GM23338 (cell line): ENCODE data around the gene UNC45B. TPM values are rescaled to one million over a fixed set of nuclear protein-coding genes. Genes with fewer than 3 reads are reported as not detected.

Experiments used
- ATAC-seq: fragments of 200-7000 bp; cut with Tn5 transposase; 3 replicates; pipeline ENCODE4 v1.9.1; 2020
- DNase-seq: peaks from one replicate; pipeline ENCODE4 v3.0.0-alpha.2; 2015; ENCODE audit warnings: low spot score
- H2AFZ ChIP-seq: fragments of 200-600 bp; sonication (generic); 2 replicates; pipeline ENCODE4 v1.8.0; 2016; ENCODE audit warnings: antibody characterized with exemption, mild to moderate bottlenecking, moderate library complexity
- H3F3A ChIP-seq: fragments of 200-600 bp; sonication (generic); replicated peaks from 2 replicates; pipeline ENCODE4 v1.8.0; 2017; ENCODE audit warnings: antibody characterized with exemption, mixed run types, low read depth
- H3K27ac ChIP-seq: fragments of 200-600 bp; sonication (generic); 2 replicates; pipeline ENCODE4 v1.6.1; 2016; ENCODE audit warnings: low read depth
- H3K27me3 ChIP-seq: fragments of 200-600 bp; sonication (generic); 2 replicates; pipeline ENCODE4 v1.8.0; 2016; ENCODE audit warnings: mild to moderate bottlenecking, mixed run types, moderate library complexity; ENCODE audit not compliant: insufficient read depth
- H3K36me3 ChIP-seq: fragments of 200-600 bp; sonication (generic); 2 replicates; pipeline ENCODE4 v1.8.0; 2016; ENCODE audit warnings: mild to moderate bottlenecking; ENCODE audit not compliant: insufficient read depth
- H3K4me1 ChIP-seq: fragments of 200-600 bp; sonication (generic); 2 replicates; pipeline ENCODE4 v1.8.0; 2016; ENCODE audit warnings: mild to moderate bottlenecking, moderate library complexity; ENCODE audit not compliant: insufficient read depth
- H3K4me2 ChIP-seq: fragments of 200-600 bp; sonication (generic); 2 replicates; pipeline ENCODE4 v1.7.1; 2017; ENCODE audit warnings: mixed run types
- H3K4me3 ChIP-seq: fragments of 200-600 bp; sonication (generic); 2 replicates; pipeline ENCODE4 v1.6.1; 2016; ENCODE audit warnings: mixed run types
- H3K79me2 ChIP-seq: fragments of 200-600 bp; sonication (generic); replicated peaks from 2 replicates; pipeline ENCODE4 v1.8.0; 2017; ENCODE audit warnings: mild to moderate bottlenecking; ENCODE audit not compliant: insufficient read depth
- H3K9me2 ChIP-seq: fragments of 200-600 bp; sonication (generic); 2 replicates; pipeline ENCODE4 v1.8.0; 2017; ENCODE audit not compliant: insufficient read depth
- H4K20me1 ChIP-seq: fragments of 200-600 bp; sonication (generic); replicated peaks from 2 replicates; pipeline ENCODE4 v1.8.0; 2017; ENCODE audit warnings: mild to moderate bottlenecking; ENCODE audit not compliant: insufficient read depth
- H3K27ac Mint-ChIP-seq: 2 replicates; pipeline ENCODE4 v1.8.0; 2020; ENCODE audit warnings: inconsistent platforms, mild to moderate bottlenecking, moderate library complexity, mixed read lengths
- H3K27me3 Mint-ChIP-seq: 3 replicates; pipeline ENCODE4 v1.8.0; 2022; ENCODE audit warnings: low read depth, mild to moderate bottlenecking, moderate library complexity, mixed read lengths, inconsistent platforms; ENCODE audit not compliant: insufficient read depth, poor library complexity
- H3K36me3 Mint-ChIP-seq: 3 replicates; pipeline ENCODE4 v1.8.0; 2021; ENCODE audit warnings: low read depth, mild to moderate bottlenecking, inconsistent platforms, moderate library complexity, mixed read lengths
- H3K4me1 Mint-ChIP-seq: 3 replicates; pipeline ENCODE4 v1.8.0; 2020; ENCODE audit warnings: mild to moderate bottlenecking, inconsistent platforms, mixed read lengths
- H3K4me3 Mint-ChIP-seq: 3 replicates; pipeline ENCODE4 v1.8.0; 2021; ENCODE audit warnings: moderate library complexity, mild to moderate bottlenecking, inconsistent platforms, mixed read lengths
- H3K9me3 Mint-ChIP-seq: 3 replicates; pipeline ENCODE4 v1.8.0; 2020; ENCODE audit warnings: moderate library complexity, mild to moderate bottlenecking, inconsistent platforms, mixed read lengths
- CREB1 ChIP-seq: fragments of 250-450 bp; sonication (Bioruptor Pico); IDR thresholded peaks from 2 replicates; pipeline ENCODE4 v1.5.0; 2020; ENCODE audit warnings: low read depth, mild to moderate bottlenecking, moderate library complexity
- CTCF ChIP-seq, 2 experiments: fragments of 200-600 bp in 1 of 2; sonication (generic) in 1 of 2; conservative IDR thresholded peaks; 2 replicates each; pipeline versions ENCODE4 v1.5.1 to v1.6.1; 2016 to 2017; ENCODE audit warnings: antibody characterized with exemption in 2 of 2, low read depth in 2 of 2, mild to moderate bottlenecking in 2 of 2, moderate library complexity in 1 of 2
- EZH2 ChIP-seq: fragments of 200-600 bp; sonication (generic); IDR thresholded peaks from one replicate; pipeline ENCODE4 v1.8.0; 2017; ENCODE audit warnings: antibody characterized with exemption, mild to moderate bottlenecking, low read depth; ENCODE audit not compliant: unreplicated experiment
- EZH2phosphoT487 ChIP-seq: fragments of 200-600 bp; sonication (generic); IDR thresholded peaks from one replicate; pipeline ENCODE4 v1.8.1; 2018; ENCODE audit warnings: antibody characterized with exemption; ENCODE audit not compliant: unreplicated experiment
- JUNB ChIP-seq: IDR thresholded peaks from one replicate; pipeline ENCODE4 v1.6.1; 2016; ENCODE audit warnings: antibody characterized with exemption; ENCODE audit not compliant: unreplicated experiment
- NANOG ChIP-seq: IDR thresholded peaks from 2 replicates; pipeline ENCODE4 v1.6.1; 2016; ENCODE audit warnings: antibody characterized with exemption, borderline replicate concordance
- POLR2AphosphoS5 ChIP-seq: IDR thresholded peaks from 2 replicates; pipeline ENCODE4 v1.6.1; 2016; ENCODE audit warnings: antibody characterized with exemption, low read depth
- REST ChIP-seq: IDR thresholded peaks from one replicate; pipeline ENCODE4 v1.6.1; 2018; ENCODE audit warnings: antibody characterized with exemption; ENCODE audit not compliant: unreplicated experiment
- STAT1 ChIP-seq: IDR thresholded peaks from one replicate; pipeline ENCODE4 v1.6.1; 2016; ENCODE audit warnings: antibody characterized with exemption; ENCODE audit not compliant: unreplicated experiment
- ZNF114 ChIP-seq: fragments of 250-450 bp; sonication (Bioruptor Pico); IDR thresholded peaks from 2 replicates; pipeline ENCODE4 v1.5.0; 2020; ENCODE audit warnings: mild to moderate bottlenecking, moderate library complexity
- ZNF331 ChIP-seq: fragments of 250-450 bp; sonication (Bioruptor Pico); IDR thresholded peaks from 2 replicates; pipeline ENCODE4 v1.5.0; 2020; ENCODE audit warnings: low read depth, mild to moderate bottlenecking, moderate library complexity
- ZNF462 ChIP-seq: fragments of 250-450 bp; sonication (Bioruptor Pico); IDR thresholded peaks from 2 replicates; pipeline ENCODE4 v1.5.0; 2020; ENCODE audit warnings: mild to moderate bottlenecking, moderate library complexity
- polyA plus RNA-seq: library from polyadenylated mRNA; unstranded; fragments of >200 nt; fragmentation: Nextera tagmentation; extraction: Ambion mirVana; gene quantifications from 2 replicates; pipeline ENCODE4 v1.2.1, GENCODE V29; 2016
- total RNA-seq: library from RNA; depleted of rRNA; stranded (reverse); fragments of >200 nt; shearing (Covaris generic); gene quantifications from 2 replicates; pipeline ENCODE4 v1.2.3, GENCODE V29; 2014
- TF ChIP-seq, protein P1 (sequence below): IDR thresholded peaks from 2 replicates; pipeline ENCODE4 v1.6.1; 2016; ENCODE audit warnings: antibody characterized with exemption

Gene UNC45B
- total and polyA plus RNA-seq, 2 experiments from 2014 or later, result 0.03 TPM; not detected in 1

GRCh38 chr17:35142467-35142796 is 5.2 kb upstream of the UNC45B start (continued):
- TF ChIP-seq ZNF462 (no peak), EZH2 (no peak), POLR2AphosphoS5 (no peak), CREB1 (CRISPR knock-in tag) (no peak)

DNA sequence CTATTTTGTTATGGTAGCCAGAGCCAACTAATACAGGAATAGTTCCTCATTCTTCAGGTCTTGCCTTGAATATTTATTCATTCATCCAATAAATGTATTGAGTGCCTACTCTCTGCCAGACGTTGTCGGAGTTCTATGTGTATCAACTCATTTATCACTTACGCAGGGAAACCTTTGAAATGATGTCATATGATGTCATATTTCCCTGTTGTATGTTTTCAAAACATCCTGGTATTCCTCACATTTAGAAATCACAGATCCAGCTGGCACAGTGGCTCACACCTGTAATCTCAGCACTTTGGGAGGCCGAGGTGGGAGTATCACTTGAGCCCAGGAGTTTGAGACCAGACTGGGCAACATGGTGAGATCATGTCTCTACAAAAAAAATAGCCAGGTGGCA is 2.8 kb upstream of the UNC45B start:
- Mint-ChIP-seq H3K27me3 (peaks cover 23% of the 10 kb centered on the region), H3K9me3 (no peaks in the 10 kb centered on the region), H3K4me3 (no peak overlapping the region), H3K4me1 (peaks cover 22% of the 10 kb centered on the region), H3K27ac (no peak overlapping the region), H3K36me3 (no peaks in the 10 kb centered on the region)
- DNase-seq (no peak), ATAC-seq (no peak)
- Histone ChIP-seq H3K79me2 (peaks cover 21% of the 10 kb centered on the region), H3K4me2 (no peak overlapping the region), H4K20me1 (0 out of 2 replicates have a peak, but pooled peaks cover 7% of the 10 kb centered on the region), H3K27me3 (no peaks in the 10 kb centered on the region), H3F3A (0 out of 2 replicates have a peak, but pooled peaks cover 2% of the 10 kb centered on the region), H2AFZ (no peak overlapping the region), H3K4me3 (no peak overlapping the region), H3K4me1 (peaks cover 6% of the 10 kb centered on the region; the same call in 1 of the 2 replicates), H3K36me3 (no peaks in the 10 kb centered on the region), H3K9me2 (no peaks in the 10 kb centered on the region), H3K27ac (no peak overlapping the region)
- no peak for TF ChIP-seq EZH2phosphoT487
- TF ChIP-seq EZH2, result no peak
- TF ChIP-seq, protein P1, sequence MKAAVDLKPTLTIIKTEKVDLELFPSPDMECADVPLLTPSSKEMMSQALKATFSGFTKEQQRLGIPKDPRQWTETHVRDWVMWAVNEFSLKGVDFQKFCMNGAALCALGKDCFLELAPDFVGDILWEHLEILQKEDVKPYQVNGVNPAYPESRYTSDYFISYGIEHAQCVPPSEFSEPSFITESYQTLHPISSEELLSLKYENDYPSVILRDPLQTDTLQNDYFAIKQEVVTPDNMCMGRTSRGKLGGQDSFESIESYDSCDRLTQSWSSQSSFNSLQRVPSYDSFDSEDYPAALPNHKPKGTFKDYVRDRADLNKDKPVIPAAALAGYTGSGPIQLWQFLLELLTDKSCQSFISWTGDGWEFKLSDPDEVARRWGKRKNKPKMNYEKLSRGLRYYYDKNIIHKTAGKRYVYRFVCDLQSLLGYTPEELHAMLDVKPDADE, result no peak
- no peak for TF ChIP-seq POLR2AphosphoS5
- TF ChIP-seq ZNF331, result no peak
- no peak for TF ChIP-seq CTCF (conservative IDR thresholded peaks at IDR 0.05; ENCODE audit: low read depth in 2 of 2)
- no peak for TF ChIP-seq STAT1
- no peak for TF ChIP-seq REST
- no peak for TF ChIP-seq ZNF114 (CRISPR knock-in tag)
- TF ChIP-seq NANOG, result no peak
- TF ChIP-seq JUNB, result no peak
- TF ChIP-seq CREB1 (CRISPR knock-in tag), result no peak
